Skeletal muscle tissue (tissue), 4 donors: Measurements from ENCODE around the gene PKP3. TPM values are rescaled to one million over a fixed set of nuclear protein-coding genes. Genes with fewer than 3 reads are reported as not detected.
"Not testable (repeated sequence)": the region's sequence is repeated elsewhere in the genome, so short reads cannot be mapped to it uniquely, and the experiment has no call there.

Experiments
- H3K27ac ChIP-seq: one replicate; pipeline ENCODE4 v1.7.0; 2013; ENCODE audit warnings: mild to moderate bottlenecking, low read depth, low read length, inconsistent platforms
- H3K27me3 ChIP-seq, 3 donors: one replicate each; pipeline ENCODE4 v1.7.0; 2013; ENCODE audit warnings: low read length in 3 of 3; ENCODE audit not compliant: control insufficient read depth in 3 of 3, insufficient read depth in 3 of 3
- H3K36me3 ChIP-seq, 3 donors: one replicate each; pipeline ENCODE4 v1.7.0; 2013; ENCODE audit warnings: low read length in 3 of 3; ENCODE audit not compliant: control insufficient read depth in 3 of 3, insufficient read depth in 3 of 3
- H3K4me1 ChIP-seq, 3 donors: one replicate each; pipeline ENCODE4 v1.7.0; 2013; ENCODE audit warnings: low read length in 3 of 3, mild to moderate bottlenecking in 3 of 3; ENCODE audit not compliant: control insufficient read depth in 3 of 3, insufficient read depth in 3 of 3
- H3K4me3 ChIP-seq, 3 donors: one replicate each; pipeline ENCODE4 v1.7.0; 2013; ENCODE audit warnings: low read length in 3 of 3
- H3K9ac ChIP-seq, 3 donors: one replicate each; pipeline ENCODE4 v1.7.0; 2013; ENCODE audit warnings: low read length in 3 of 3, mild to moderate bottlenecking in 3 of 3, moderate library complexity in 2 of 3, low read depth in 1 of 3
- H3K9me3 ChIP-seq, 3 donors: one replicate each; pipeline ENCODE4 v1.7.0; 2013; ENCODE audit warnings: low read length in 3 of 3; ENCODE audit not compliant: control insufficient read depth in 3 of 3
- total RNA-seq: library from RNA; depleted of rRNA; stranded (reverse); fragments of >200 nt; gene quantifications from one replicate; pipeline ENCODE4 v1.2.3, GENCODE V29; 2014
- donor health status: Osteomylitis.

The PKP3 gene
- total RNA-seq, 1 donor from 2014 or later = 1.0 TPM

DNA sequence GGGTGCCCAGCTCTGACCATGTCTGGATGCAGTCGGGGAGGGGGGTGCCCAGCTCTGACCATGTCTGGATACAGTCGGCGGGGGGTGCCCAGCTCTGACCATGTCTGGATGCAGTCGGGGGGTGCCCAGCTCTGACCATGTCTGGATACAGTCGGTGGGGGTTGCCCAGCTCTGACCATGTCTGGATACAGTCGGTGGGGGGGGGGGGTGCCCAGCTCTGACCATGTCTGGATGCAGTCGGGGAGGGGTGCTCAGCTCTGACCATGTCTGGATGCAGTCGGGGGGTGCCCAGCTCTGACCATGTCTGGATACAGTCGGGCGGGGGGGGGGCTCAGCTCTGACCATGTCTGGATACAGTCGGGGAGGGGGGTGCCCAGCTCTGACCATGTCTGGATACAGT lies 17.5 kb downstream of the PKP3 start:
- H3K36me3 ChIP-seq = not testable (repeated sequence)
- peaks cover 28 to 48% (median 39%) of the 10 kb centered on the region in 3 donors for H3K27me3 ChIP-seq

GRCh38 chr11:412641-413119 lies 18.7 kb downstream of the PKP3 start:
- H3K27me3 ChIP-seq = peaks cover 38 to 52% (median 39%) of the 10 kb centered on the region in 3 donors
- H3K4me3 ChIP-seq = no peak overlapping the region
- peaks cover 4 to 8% (median 5%) of the 10 kb centered on the region in 3 donors for H3K4me1 ChIP-seq
- H3K9me3 ChIP-seq = no peaks in the 10 kb centered on the region
- no peaks in the 10 kb centered on the region for H3K36me3 ChIP-seq
- no peak overlapping the region for H3K27ac ChIP-seq
- no peak overlapping the region for H3K9ac ChIP-seq

More for the DNA sequence above, 17.5 kb downstream of the PKP3 start:
- H3K4me1 ChIP-seq = peaks cover 4 to 11% (median 4%) of the 10 kb centered on the region in 3 donors
- not testable (repeated sequence) for H3K27ac ChIP-seq, H3K9me3 ChIP-seq, H3K4me3 ChIP-seq, H3K9ac ChIP-seq

DNA sequence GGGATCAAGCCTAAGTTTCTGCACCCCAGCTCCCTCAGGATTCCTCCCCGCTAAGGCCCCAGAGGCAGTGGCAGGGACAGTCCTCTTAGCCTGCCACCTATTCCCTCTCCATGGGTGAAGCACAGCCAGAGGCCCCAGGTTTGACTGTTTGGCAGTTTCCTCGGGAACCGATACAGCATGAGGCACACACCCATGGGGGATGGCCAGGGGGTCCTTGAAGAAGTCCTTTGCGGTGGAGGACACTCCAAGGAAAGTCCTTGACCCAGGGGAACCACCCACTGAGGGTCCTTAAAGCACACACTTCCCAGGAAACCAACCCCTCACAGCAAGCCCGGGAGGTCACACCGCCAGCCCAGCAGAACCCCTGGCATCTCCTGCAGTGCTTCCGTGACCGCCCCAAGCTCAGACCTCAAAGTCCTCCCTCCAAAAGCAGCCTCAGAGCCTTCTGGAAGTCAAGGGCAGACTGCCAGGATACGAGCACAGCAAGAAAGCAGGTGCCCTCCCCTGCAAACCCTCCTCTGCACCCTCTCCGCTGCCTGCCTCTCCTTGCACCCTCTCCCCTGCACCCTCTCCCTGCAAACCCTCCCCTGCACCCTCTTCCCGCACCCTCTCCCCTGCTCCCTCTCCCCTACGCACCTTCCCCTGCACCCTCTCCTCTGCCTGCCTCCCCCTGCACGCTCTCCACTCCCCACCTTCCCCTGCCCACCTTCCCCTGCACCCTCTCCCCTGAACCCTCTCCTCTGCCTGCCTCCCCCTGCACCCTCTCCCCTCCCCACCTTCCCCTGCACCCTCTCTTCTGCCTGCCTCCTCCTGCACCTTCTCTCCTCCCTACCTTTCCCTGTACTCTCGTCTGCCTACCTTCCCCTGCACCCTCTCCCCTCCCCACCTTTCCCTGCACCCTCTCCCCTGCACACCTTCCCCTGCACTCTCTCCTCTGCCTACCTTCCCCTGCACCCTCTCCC lies 19.4 kb downstream of the PKP3 start:
- Histone ChIP-seq H3K9me3 (no peaks in the 10 kb centered on the region), H3K27me3 (peaks cover 41 to 53% (median 45%) of the 10 kb centered on the region in 3 donors), H3K27ac (no peak overlapping the region), H3K36me3 (no peaks in the 10 kb centered on the region), H3K9ac (no peak overlapping the region), H3K4me3 (no peak overlapping the region), H3K4me1 (peaks cover 4 to 8% (median 5%) of the 10 kb centered on the region in 3 donors)

DNA sequence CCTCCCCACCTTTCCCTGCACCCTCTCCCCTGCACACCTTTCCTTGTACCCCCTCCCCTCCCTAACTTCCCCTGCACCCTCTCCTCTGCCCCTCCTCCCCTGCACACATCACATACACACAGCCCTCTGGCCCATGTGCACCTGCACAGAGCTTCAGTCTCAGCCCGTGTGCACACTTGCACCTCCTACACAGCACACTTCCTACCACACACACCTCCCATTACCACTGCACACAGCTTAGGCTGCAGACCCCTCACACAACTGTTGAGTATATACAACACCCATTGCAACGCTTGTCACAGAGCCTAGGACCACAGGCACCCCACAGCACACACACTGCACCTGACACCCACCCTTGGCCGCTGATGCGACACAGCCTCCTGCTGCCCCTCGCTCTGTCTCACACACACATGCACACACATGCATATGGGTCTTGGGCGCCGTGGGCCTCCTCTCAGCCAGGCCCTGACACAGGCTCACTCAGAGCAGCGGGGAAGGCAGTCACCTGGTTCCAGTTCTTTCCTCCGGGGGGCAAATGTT lies 20.4 kb downstream of the PKP3 start:
- no peaks in the 10 kb centered on the region for H3K36me3 ChIP-seq
- H3K9me3 ChIP-seq = no peaks in the 10 kb centered on the region
- H3K4me3 ChIP-seq = peak overlapping the region; percentile 64 to 66 (median 65)
- peaks cover 4 to 8% (median 5%) of the 10 kb centered on the region in 3 donors for H3K4me1 ChIP-seq
- H3K9ac ChIP-seq = peak overlapping the region in 2 of 3 donors; percentile 25 to 33
- H3K27ac ChIP-seq = peak overlapping the region; percentile 36
- peaks cover 39 to 52% (median 49%) of the 10 kb centered on the region in 3 donors for H3K27me3 ChIP-seq

- Histone ChIP-seq H3K9ac (peak overlapping the region in 2 of 3 donors; percentile 16 to 32), H3K27me3 (peaks cover 41 to 54% (median 52%) of the 10 kb centered on the region in 3 donors), H3K4me1 (peaks cover 4 to 8% (median 5%) of the 10 kb centered on the region in 3 donors), H3K4me3 (peak overlapping the region in 2 of 3 donors; percentile 23 to 58), H3K27ac (peak overlapping the region; percentile 47), H3K36me3 (no peaks in the 10 kb centered on the region), H3K9me3 (no peaks in the 10 kb centered on the region)
Observed at GRCh38 chr11:415640-416041, 21.6 kb downstream of the PKP3 start.

DNA sequence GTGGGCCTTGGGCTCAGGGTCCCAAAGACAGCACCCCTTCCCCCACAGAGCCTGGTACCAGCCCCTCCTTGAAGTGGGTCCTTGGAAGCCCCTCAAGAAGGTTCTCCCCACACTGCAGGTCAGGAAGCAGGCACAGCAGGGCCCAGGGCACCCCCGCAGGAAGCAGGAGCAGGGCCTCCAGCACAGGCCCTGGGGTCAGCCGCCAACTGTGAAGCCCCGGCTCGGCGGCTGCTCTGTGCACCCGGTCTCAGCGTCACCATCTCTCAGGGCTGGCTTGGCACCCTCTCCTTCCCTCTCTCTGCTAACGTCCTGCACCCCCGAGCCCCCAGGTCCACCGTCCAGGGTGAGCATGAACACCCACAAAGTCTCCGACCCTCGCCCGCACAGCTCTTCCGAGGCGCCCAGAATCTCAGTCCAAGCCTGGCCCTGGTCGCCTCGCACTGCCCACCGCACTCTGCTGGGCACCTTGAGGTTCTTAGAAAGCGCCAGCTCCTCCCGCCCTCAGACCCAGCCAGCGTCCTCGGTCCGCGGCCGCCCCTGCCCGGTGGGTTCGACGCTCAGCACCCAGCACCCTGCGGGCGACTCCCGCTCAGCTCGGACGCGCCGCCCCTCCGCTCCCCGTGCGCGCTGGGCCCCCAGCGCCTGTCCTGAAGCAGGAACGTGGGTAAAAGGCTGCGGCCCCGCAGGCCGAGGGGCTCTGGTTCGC lies 22.2 kb downstream of the PKP3 start:
- Histone ChIP-seq H3K9ac (peak overlapping the region in 2 of 3 donors; percentile 32 to 64), H3K27me3 (peaks cover 41 to 55% (median 54%) of the 10 kb centered on the region in 3 donors), H3K9me3 (no peaks in the 10 kb centered on the region)

GRCh38 chr11:416757-417621 lies 23.0 kb downstream of the PKP3 start:
- Histone ChIP-seq H3K27ac (peak overlapping the region; percentile 47), H3K4me1 (peaks cover 4 to 8% (median 5%) of the 10 kb centered on the region in 3 donors), H3K27me3 (peaks cover 41 to 55% (median 54%) of the 10 kb centered on the region in 3 donors), H3K9ac (peak overlapping the region in 2 of 3 donors; percentile 32 to 64), H3K9me3 (no peaks in the 10 kb centered on the region), H3K36me3 (no peaks in the 10 kb centered on the region), H3K4me3 (peak overlapping the region; percentile 30 to 58 (median 45))

More for the DNA sequence above, 22.2 kb downstream of the PKP3 start:
- peaks cover 4 to 8% (median 5%) of the 10 kb centered on the region in 3 donors for H3K4me1 ChIP-seq
- peak overlapping the region; percentile 47 for H3K27ac ChIP-seq
- no peaks in the 10 kb centered on the region for H3K36me3 ChIP-seq
- H3K4me3 ChIP-seq = peak overlapping the region in 2 of 3 donors; percentile 45 to 58

GRCh38 chr11:417652-418342 lies 23.8 kb downstream of the PKP3 start:
- Histone ChIP-seq H3K36me3 (no peaks in the 10 kb centered on the region), H3K4me3 (no peak overlapping the region), H3K9ac (no peak overlapping the region), H3K4me1 (peaks cover 4 to 7% (median 5%) of the 10 kb centered on the region in 3 donors), H3K27ac (no peak overlapping the region), H3K27me3 (peaks cover 41 to 55% (median 54%) of the 10 kb centered on the region in 3 donors), H3K9me3 (no peaks in the 10 kb centered on the region)
